GM23338 (cell line): ENCODE measurements around the gene RNF11. TPM values are rescaled to one million over a fixed set of nuclear protein-coding genes. Genes with fewer than 3 reads are reported as not detected.

Experiments used
- ATAC-seq: fragments of 200-7000 bp; cut with Tn5 transposase; 3 replicates; pipeline ENCODE4 v1.9.1; 2020
- DNase-seq: peaks from one replicate; pipeline ENCODE4 v3.0.0-alpha.2; 2015; ENCODE audit warnings: low spot score
- H2AFZ ChIP-seq: fragments of 200-600 bp; sonication (generic); 2 replicates; pipeline ENCODE4 v1.8.0; 2016; ENCODE audit warnings: antibody characterized with exemption, mild to moderate bottlenecking, moderate library complexity
- H3F3A ChIP-seq: fragments of 200-600 bp; sonication (generic); replicated peaks from 2 replicates; pipeline ENCODE4 v1.8.0; 2017; ENCODE audit warnings: antibody characterized with exemption, mixed run types, low read depth
- H3K27ac ChIP-seq: fragments of 200-600 bp; sonication (generic); 2 replicates; pipeline ENCODE4 v1.6.1; 2016; ENCODE audit warnings: low read depth
- H3K27me3 ChIP-seq: fragments of 200-600 bp; sonication (generic); 2 replicates; pipeline ENCODE4 v1.8.0; 2016; ENCODE audit warnings: mild to moderate bottlenecking, mixed run types, moderate library complexity; ENCODE audit not compliant: insufficient read depth
- H3K36me3 ChIP-seq: fragments of 200-600 bp; sonication (generic); 2 replicates; pipeline ENCODE4 v1.8.0; 2016; ENCODE audit warnings: mild to moderate bottlenecking; ENCODE audit not compliant: insufficient read depth
- H3K4me1 ChIP-seq: fragments of 200-600 bp; sonication (generic); 2 replicates; pipeline ENCODE4 v1.8.0; 2016; ENCODE audit warnings: mild to moderate bottlenecking, moderate library complexity; ENCODE audit not compliant: insufficient read depth
- H3K4me2 ChIP-seq: fragments of 200-600 bp; sonication (generic); 2 replicates; pipeline ENCODE4 v1.7.1; 2017; ENCODE audit warnings: mixed run types
- H3K4me3 ChIP-seq: fragments of 200-600 bp; sonication (generic); 2 replicates; pipeline ENCODE4 v1.6.1; 2016; ENCODE audit warnings: mixed run types
- H3K79me2 ChIP-seq: fragments of 200-600 bp; sonication (generic); replicated peaks from 2 replicates; pipeline ENCODE4 v1.8.0; 2017; ENCODE audit warnings: mild to moderate bottlenecking; ENCODE audit not compliant: insufficient read depth
- H3K9me2 ChIP-seq: fragments of 200-600 bp; sonication (generic); 2 replicates; pipeline ENCODE4 v1.8.0; 2017; ENCODE audit not compliant: insufficient read depth
- H4K20me1 ChIP-seq: fragments of 200-600 bp; sonication (generic); replicated peaks from 2 replicates; pipeline ENCODE4 v1.8.0; 2017; ENCODE audit warnings: mild to moderate bottlenecking; ENCODE audit not compliant: insufficient read depth
- H3K27ac Mint-ChIP-seq: 2 replicates; pipeline ENCODE4 v1.8.0; 2020; ENCODE audit warnings: inconsistent platforms, mild to moderate bottlenecking, moderate library complexity, mixed read lengths
- H3K27me3 Mint-ChIP-seq: 3 replicates; pipeline ENCODE4 v1.8.0; 2022; ENCODE audit warnings: low read depth, mild to moderate bottlenecking, moderate library complexity, mixed read lengths, inconsistent platforms; ENCODE audit not compliant: insufficient read depth, poor library complexity
- H3K36me3 Mint-ChIP-seq: 3 replicates; pipeline ENCODE4 v1.8.0; 2021; ENCODE audit warnings: low read depth, mild to moderate bottlenecking, inconsistent platforms, moderate library complexity, mixed read lengths
- H3K4me1 Mint-ChIP-seq: 3 replicates; pipeline ENCODE4 v1.8.0; 2020; ENCODE audit warnings: mild to moderate bottlenecking, inconsistent platforms, mixed read lengths
- H3K4me3 Mint-ChIP-seq: 3 replicates; pipeline ENCODE4 v1.8.0; 2021; ENCODE audit warnings: moderate library complexity, mild to moderate bottlenecking, inconsistent platforms, mixed read lengths
- H3K9me3 Mint-ChIP-seq: 3 replicates; pipeline ENCODE4 v1.8.0; 2020; ENCODE audit warnings: moderate library complexity, mild to moderate bottlenecking, inconsistent platforms, mixed read lengths
- CREB1 ChIP-seq: fragments of 250-450 bp; sonication (Bioruptor Pico); IDR thresholded peaks from 2 replicates; pipeline ENCODE4 v1.5.0; 2020; ENCODE audit warnings: low read depth, mild to moderate bottlenecking, moderate library complexity
- CTCF ChIP-seq, 2 experiments: fragments of 200-600 bp in 1 of 2; sonication (generic) in 1 of 2; conservative IDR thresholded peaks; 2 replicates each; pipeline versions ENCODE4 v1.5.1 to v1.6.1; 2016 to 2017; ENCODE audit warnings: antibody characterized with exemption in 2 of 2, low read depth in 2 of 2, mild to moderate bottlenecking in 2 of 2, moderate library complexity in 1 of 2
- ETS1 ChIP-seq: IDR thresholded peaks from 2 replicates; pipeline ENCODE4 v1.6.1; 2016; ENCODE audit warnings: antibody characterized with exemption
- EZH2 ChIP-seq: fragments of 200-600 bp; sonication (generic); IDR thresholded peaks from one replicate; pipeline ENCODE4 v1.8.0; 2017; ENCODE audit warnings: antibody characterized with exemption, mild to moderate bottlenecking, low read depth; ENCODE audit not compliant: unreplicated experiment
- EZH2phosphoT487 ChIP-seq: fragments of 200-600 bp; sonication (generic); IDR thresholded peaks from one replicate; pipeline ENCODE4 v1.8.1; 2018; ENCODE audit warnings: antibody characterized with exemption; ENCODE audit not compliant: unreplicated experiment
- JUNB ChIP-seq: IDR thresholded peaks from one replicate; pipeline ENCODE4 v1.6.1; 2016; ENCODE audit warnings: antibody characterized with exemption; ENCODE audit not compliant: unreplicated experiment
- NANOG ChIP-seq: IDR thresholded peaks from 2 replicates; pipeline ENCODE4 v1.6.1; 2016; ENCODE audit warnings: antibody characterized with exemption, borderline replicate concordance
- POLR2AphosphoS5 ChIP-seq: IDR thresholded peaks from 2 replicates; pipeline ENCODE4 v1.6.1; 2016; ENCODE audit warnings: antibody characterized with exemption, low read depth
- REST ChIP-seq: IDR thresholded peaks from one replicate; pipeline ENCODE4 v1.6.1; 2018; ENCODE audit warnings: antibody characterized with exemption; ENCODE audit not compliant: unreplicated experiment
- STAT1 ChIP-seq: IDR thresholded peaks from one replicate; pipeline ENCODE4 v1.6.1; 2016; ENCODE audit warnings: antibody characterized with exemption; ENCODE audit not compliant: unreplicated experiment
- ZNF114 ChIP-seq: fragments of 250-450 bp; sonication (Bioruptor Pico); IDR thresholded peaks from 2 replicates; pipeline ENCODE4 v1.5.0; 2020; ENCODE audit warnings: mild to moderate bottlenecking, moderate library complexity
- ZNF331 ChIP-seq: fragments of 250-450 bp; sonication (Bioruptor Pico); IDR thresholded peaks from 2 replicates; pipeline ENCODE4 v1.5.0; 2020; ENCODE audit warnings: low read depth, mild to moderate bottlenecking, moderate library complexity
- ZNF462 ChIP-seq: fragments of 250-450 bp; sonication (Bioruptor Pico); IDR thresholded peaks from 2 replicates; pipeline ENCODE4 v1.5.0; 2020; ENCODE audit warnings: mild to moderate bottlenecking, moderate library complexity
- polyA plus RNA-seq: library from polyadenylated mRNA; unstranded; fragments of >200 nt; fragmentation: Nextera tagmentation; extraction: Ambion mirVana; gene quantifications from 2 replicates; pipeline ENCODE4 v1.2.1, GENCODE V29; 2016
- total RNA-seq: library from RNA; depleted of rRNA; stranded (reverse); fragments of >200 nt; shearing (Covaris generic); gene quantifications from 2 replicates; pipeline ENCODE4 v1.2.3, GENCODE V29; 2014

RNF11 gene
- total and polyA plus RNA-seq, 2 experiments from 2014 or later = 22.3 to 43.0 TPM

- peaks cover 20% of the 10 kb centered on the region for H4K20me1 ChIP-seq
- Mint-ChIP-seq H3K27me3 (peaks cover 5% of the 10 kb centered on the region), H3K36me3 (peaks cover 1% of the 10 kb centered on the region; the same call in 2 of the 3 replicates), H3K27ac (no peak overlapping the region), H3K4me3 (no peak overlapping the region), H3K4me1 (peaks cover 25% of the 10 kb centered on the region), H3K9me3 (no peaks in the 10 kb centered on the region)
- ATAC-seq (no peak), DNase-seq (no peak)
- TF ChIP-seq ZNF114 (no peak), EZH2phosphoT487 (no peak), NANOG (no peak), CREB1 (CRISPR knock-in tag) (no peak), STAT1 (no peak), EZH2 (no peak), ZNF462 (CRISPR knock-in tag) (no peak), JUNB (no peak), ZNF331 (CRISPR knock-in tag) (no peak), ETS1 (no peak), CTCF (conservative IDR thresholded peaks at IDR 0.05; ENCODE audit: low read depth in 2 of 2) (no peak), POLR2AphosphoS5 (no peak), REST (no peak)
- peaks cover 67% of the 10 kb centered on the region for H3K79me2 ChIP-seq
- no peaks in the 10 kb centered on the region for H3K36me3 ChIP-seq
- no peaks in the 10 kb centered on the region for H3K27me3 ChIP-seq
- no peak overlapping the region for H3K4me3 ChIP-seq
- no peak overlapping the region for H3K27ac ChIP-seq
- no peaks in the 10 kb centered on the region for H3F3A ChIP-seq
- no peak overlapping the region for H2AFZ ChIP-seq
- H3K9me2 ChIP-seq = no peaks in the 10 kb centered on the region
- peak overlapping the region; percentile 52 for H3K4me2 ChIP-seq
- H3K4me1 ChIP-seq = peaks cover 14% of the 10 kb centered on the region
Measured at GRCh38 chr1:51265618-51266017, 29.5 kb downstream of the RNF11 start.
